ENCODE results near the gene RGS13. TPM values are rescaled to one million over a fixed set of nuclear protein-coding genes. Genes with fewer than 3 reads are reported as not detected.
A peak's percentile ranks its signal among the peaks of the same experiment; 100 is the strongest.

RGS13 gene
- total and polyA plus RNA-seq, 4 donors, result 0.10 to 0.11 (median 0.11) TPM; not detected in 1

DNA sequence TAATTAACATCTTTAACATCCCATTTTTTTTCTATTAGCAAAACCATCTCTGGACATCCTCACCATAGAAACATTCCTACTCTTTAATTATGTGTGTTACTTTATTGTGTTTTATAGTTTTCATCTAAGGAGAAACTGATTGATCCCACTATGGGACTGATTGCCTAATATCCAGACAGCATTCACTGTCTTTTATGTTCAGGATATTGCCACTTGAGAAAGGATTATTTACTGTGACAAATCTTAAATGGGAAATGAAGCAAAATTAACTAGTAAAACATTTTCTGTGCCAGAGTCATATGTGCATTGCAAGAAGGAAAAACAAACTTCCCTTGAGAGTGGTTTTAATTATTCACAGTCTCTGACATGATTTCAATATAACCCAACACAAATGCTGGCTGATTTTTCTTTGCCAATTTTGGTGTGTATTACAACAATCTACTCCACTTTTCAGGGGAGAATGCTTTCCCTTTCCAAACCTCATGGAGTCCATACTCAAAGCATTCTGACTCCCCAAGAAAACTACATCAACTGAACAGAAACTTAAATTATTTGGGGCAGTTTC, 15.8 kb upstream of the RGS13 start:
- H3K9me3 ChIP-seq (ENCODE audit: control insufficient read depth, insufficient read depth, low read length), result no peaks in the 10 kb centered on the region
- DNase-seq (ENCODE audit: low read depth in 4 of 6, low spot score in 6 of 6), result peak in 2 of 6 donors; percentile 13 to 83
- no peaks in the 10 kb centered on the region for H3K36me3 ChIP-seq (ENCODE audit: control insufficient read depth, insufficient read depth, low read length)
- H3K4me1 ChIP-seq (ENCODE audit: control insufficient read depth, insufficient read depth, low read length), result no peaks in the 10 kb centered on the region
- H3K27me3 ChIP-seq (ENCODE audit: control insufficient read depth, insufficient read depth, low read length), result no peaks in the 10 kb centered on the region
- no peak overlapping the region for H3K4me3 ChIP-seq (ENCODE audit: low read depth, low read length)
- no peak overlapping the region for H3K27ac ChIP-seq (ENCODE audit: low read depth, low read length)

DNA sequence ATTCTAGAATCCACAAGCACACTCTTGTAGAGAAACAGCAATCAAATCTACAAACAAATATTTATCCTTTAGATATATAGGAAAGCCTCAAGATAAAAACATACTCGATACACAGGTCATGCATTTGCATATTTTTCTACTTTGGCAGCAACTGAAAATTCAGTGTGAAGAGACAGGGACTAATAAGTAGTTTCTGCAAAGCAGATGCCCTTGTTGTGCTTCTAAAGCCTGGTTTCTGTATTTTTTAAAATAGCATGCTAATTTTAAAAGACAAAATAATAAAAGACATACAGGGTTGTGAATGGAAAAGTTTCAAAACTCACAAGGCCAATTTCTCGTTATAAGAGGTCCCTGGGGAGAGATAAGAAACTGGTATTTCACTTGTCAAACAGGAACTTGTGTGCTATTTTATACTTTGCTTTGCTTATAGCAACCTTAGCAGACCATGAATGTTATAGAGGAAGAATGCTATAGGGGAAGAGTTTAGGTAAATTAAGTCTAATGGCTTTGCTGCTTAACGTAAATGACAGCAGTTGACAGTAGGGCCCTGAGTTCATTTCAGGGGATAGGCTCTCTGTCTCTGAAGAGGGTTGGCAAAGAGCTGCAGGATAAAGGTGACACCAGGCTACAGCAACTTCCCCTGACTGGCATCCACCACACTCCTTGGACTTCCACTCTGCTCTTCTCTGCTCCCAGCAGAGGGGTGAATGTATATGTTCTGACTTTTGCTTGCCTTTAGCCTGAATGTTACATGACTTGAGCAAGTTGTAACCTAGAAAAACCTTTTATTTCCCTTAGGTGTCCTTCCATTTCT, 9.4 kb upstream of the RGS13 start:
- no peaks in the 10 kb centered on the region for H3K36me3 ChIP-seq (ENCODE audit: control insufficient read depth, insufficient read depth, low read length)
- H3K9me3 ChIP-seq (ENCODE audit: control insufficient read depth, insufficient read depth, low read length), result no peaks in the 10 kb centered on the region
- no peak overlapping the region for H3K27ac ChIP-seq (ENCODE audit: low read depth, low read length)
- H3K27me3 ChIP-seq (ENCODE audit: control insufficient read depth, insufficient read depth, low read length), result no peaks in the 10 kb centered on the region
- DNase-seq (ENCODE audit: low read depth in 4 of 6, low spot score in 6 of 6), result no peak
- no peak overlapping the region for H3K4me3 ChIP-seq (ENCODE audit: low read depth, low read length)
- no peaks in the 10 kb centered on the region for H3K4me1 ChIP-seq (ENCODE audit: control insufficient read depth, insufficient read depth, low read length)
- WGBS (ENCODE audit: insufficient coverage), result 80% methylated on average over 1 of the region's 3 CpGs

DNA sequence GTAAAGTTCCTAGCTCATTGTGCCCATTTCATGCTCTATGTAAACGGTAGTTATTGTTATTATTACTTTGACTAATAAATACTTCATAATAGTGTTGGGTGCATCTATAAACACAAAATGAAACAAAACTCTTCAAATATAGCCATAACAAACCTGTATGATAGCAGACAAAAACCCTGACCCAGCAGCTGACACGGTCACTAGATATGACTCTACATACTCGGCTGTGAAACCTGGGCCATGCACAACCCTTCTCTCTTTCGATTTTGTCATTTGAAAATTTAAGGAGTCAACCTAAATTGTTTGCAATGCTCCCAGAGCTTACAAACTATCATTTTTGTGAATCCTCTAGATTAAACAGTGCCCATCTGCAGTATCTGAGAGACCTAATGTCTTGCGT, 8.0 kb upstream of the RGS13 start:
- DNase-seq (ENCODE audit: low read depth in 4 of 6, low spot score in 6 of 6), result no peak
- Histone ChIP-seq H3K36me3 (ENCODE audit: control insufficient read depth, insufficient read depth, low read length) (no peaks in the 10 kb centered on the region), H3K27ac (ENCODE audit: low read depth, low read length) (no peak overlapping the region), H3K27me3 (ENCODE audit: control insufficient read depth, insufficient read depth, low read length) (no peaks in the 10 kb centered on the region), H3K4me3 (ENCODE audit: low read depth, low read length) (no peak overlapping the region), H3K9me3 (ENCODE audit: control insufficient read depth, insufficient read depth, low read length) (no peaks in the 10 kb centered on the region), H3K4me1 (ENCODE audit: control insufficient read depth, insufficient read depth, low read length) (no peaks in the 10 kb centered on the region)
- 97% methylated on average over 3 of the region's 5 CpGs for WGBS (ENCODE audit: insufficient coverage)

- WGBS (ENCODE audit: insufficient coverage), result no CpG with 5 or more reads among the region's 1 CpG
- no peaks in the 10 kb centered on the region for H3K9me3 ChIP-seq (ENCODE audit: control insufficient read depth, insufficient read depth, low read length)
- H3K4me1 ChIP-seq (ENCODE audit: control insufficient read depth, insufficient read depth, low read length), result no peaks in the 10 kb centered on the region
- no peak for DNase-seq (ENCODE audit: low read depth in 4 of 6, low spot score in 6 of 6)
- H3K27ac ChIP-seq (ENCODE audit: low read depth, low read length), result no peak overlapping the region
- no peak overlapping the region for H3K4me3 ChIP-seq (ENCODE audit: low read depth, low read length)
- H3K27me3 ChIP-seq (ENCODE audit: control insufficient read depth, insufficient read depth, low read length), result no peaks in the 10 kb centered on the region
- no peaks in the 10 kb centered on the region for H3K36me3 ChIP-seq (ENCODE audit: control insufficient read depth, insufficient read depth, low read length)
These were observed 7.4 kb upstream of the RGS13 start for GRCh38 chr1:192628396-192629057.

DNA sequence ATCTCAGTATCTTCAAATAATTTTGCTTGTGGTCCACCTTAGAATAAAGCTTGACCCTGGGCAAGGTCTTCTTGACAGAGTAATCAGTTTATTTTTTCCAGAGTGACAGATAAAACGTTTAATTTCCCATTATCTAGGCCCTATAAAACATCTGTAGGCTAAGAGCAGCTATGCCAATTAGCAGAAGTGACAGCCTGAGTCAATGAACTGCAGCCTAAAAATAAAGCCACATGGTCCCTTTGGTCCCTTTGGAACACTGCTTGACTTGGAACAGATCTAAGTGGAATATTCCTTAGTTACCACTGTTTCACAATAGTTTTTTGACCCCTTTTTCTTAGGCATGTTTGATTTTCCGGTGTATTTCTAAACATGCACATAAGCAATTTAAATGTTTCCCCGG, 6.3 kb upstream of the RGS13 start:
- Histone ChIP-seq H3K4me1 (ENCODE audit: control insufficient read depth, insufficient read depth, low read length) (no peaks in the 10 kb centered on the region), H3K27ac (ENCODE audit: low read depth, low read length) (no peak overlapping the region), H3K36me3 (ENCODE audit: control insufficient read depth, insufficient read depth, low read length) (no peaks in the 10 kb centered on the region), H3K4me3 (ENCODE audit: low read depth, low read length) (no peak overlapping the region), H3K9me3 (ENCODE audit: control insufficient read depth, insufficient read depth, low read length) (no peaks in the 10 kb centered on the region), H3K27me3 (ENCODE audit: control insufficient read depth, insufficient read depth, low read length) (no peaks in the 10 kb centered on the region)
- 57% methylated on average over 1 of the region's 3 CpGs for WGBS (ENCODE audit: insufficient coverage)
- peak in 1 of 6 donors; percentile 32 for DNase-seq (ENCODE audit: low read depth in 4 of 6, low spot score in 6 of 6)

DNA sequence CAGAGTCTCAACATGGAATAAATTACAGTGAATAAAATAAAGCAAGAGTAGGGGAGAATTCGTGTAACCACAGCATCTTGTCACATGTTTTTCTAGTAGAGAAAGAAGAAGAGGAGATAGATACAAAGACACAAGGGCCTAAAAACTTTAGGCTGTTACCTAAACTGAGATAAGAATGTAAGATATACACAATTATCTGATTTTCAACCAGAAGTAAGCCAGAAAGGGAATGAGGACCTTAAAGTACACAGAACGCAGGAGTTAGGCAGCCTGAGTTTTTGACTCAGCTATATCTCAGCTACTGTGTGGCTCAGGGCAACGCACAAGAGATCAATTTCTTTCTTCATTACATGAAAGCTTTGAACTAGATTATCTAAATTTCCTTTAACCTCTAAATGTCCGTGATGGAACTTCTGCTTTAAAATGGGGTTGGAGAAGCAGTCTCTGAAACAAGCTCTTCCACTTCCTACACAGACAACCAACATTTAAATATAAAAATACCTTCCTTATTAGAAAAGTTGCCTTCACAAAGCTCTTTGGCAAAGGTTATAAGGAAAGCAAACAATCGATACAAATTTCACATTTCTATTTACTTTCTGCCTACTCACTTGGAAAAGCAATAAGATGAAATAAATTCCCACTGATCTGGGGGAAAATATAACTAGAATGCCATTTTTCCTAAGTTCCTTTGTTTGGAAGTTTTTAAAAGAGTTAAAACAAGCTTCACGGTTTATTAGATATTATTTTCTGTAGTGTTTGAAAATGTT, 5.2 kb upstream of the RGS13 start:
- no CpG with 5 or more reads among the region's 6 CpGs for WGBS (ENCODE audit: insufficient coverage)
- Histone ChIP-seq H3K36me3 (ENCODE audit: control insufficient read depth, insufficient read depth, low read length) (no peaks in the 10 kb centered on the region), H3K9me3 (ENCODE audit: control insufficient read depth, insufficient read depth, low read length) (no peaks in the 10 kb centered on the region), H3K27ac (ENCODE audit: low read depth, low read length) (no peak overlapping the region), H3K4me1 (ENCODE audit: control insufficient read depth, insufficient read depth, low read length) (no peaks in the 10 kb centered on the region), H3K27me3 (ENCODE audit: control insufficient read depth, insufficient read depth, low read length) (no peaks in the 10 kb centered on the region), H3K4me3 (ENCODE audit: low read depth, low read length) (no peak overlapping the region)
- no peak for DNase-seq (ENCODE audit: low read depth in 4 of 6, low spot score in 6 of 6)

- Histone ChIP-seq H3K36me3 (ENCODE audit: control insufficient read depth, insufficient read depth, low read length) (no peaks in the 10 kb centered on the region), H3K27me3 (ENCODE audit: control insufficient read depth, insufficient read depth, low read length) (no peaks in the 10 kb centered on the region), H3K4me3 (ENCODE audit: low read depth, low read length) (no peak overlapping the region), H3K4me1 (ENCODE audit: control insufficient read depth, insufficient read depth, low read length) (no peaks in the 10 kb centered on the region), H3K9me3 (ENCODE audit: control insufficient read depth, insufficient read depth, low read length) (no peaks in the 10 kb centered on the region), H3K27ac (ENCODE audit: low read depth, low read length) (no peak overlapping the region)
- no peak for DNase-seq (ENCODE audit: low read depth in 4 of 6, low spot score in 6 of 6)
These were observed 4.2 kb upstream of the RGS13 start for GRCh38 chr1:192631749-192632148.

- no peaks in the 10 kb centered on the region for H3K36me3 ChIP-seq (ENCODE audit: control insufficient read depth, insufficient read depth, low read length)
- no peaks in the 10 kb centered on the region for H3K9me3 ChIP-seq (ENCODE audit: control insufficient read depth, insufficient read depth, low read length)
- H3K27ac ChIP-seq (ENCODE audit: low read depth, low read length), result no peak overlapping the region
- no CpG with 5 or more reads among the region's 3 CpGs for WGBS (ENCODE audit: insufficient coverage)
- no peaks in the 10 kb centered on the region for H3K27me3 ChIP-seq (ENCODE audit: control insufficient read depth, insufficient read depth, low read length)
- no peak for DNase-seq (ENCODE audit: low read depth in 4 of 6, low spot score in 6 of 6)
- H3K4me3 ChIP-seq (ENCODE audit: low read depth, low read length), result no peak overlapping the region
- no peaks in the 10 kb centered on the region for H3K4me1 ChIP-seq (ENCODE audit: control insufficient read depth, insufficient read depth, low read length)
These were observed 3.8 kb upstream of the RGS13 start for GRCh38 chr1:192632188-192632587.

GRCh38 chr1:192632641-192633532, 3.1 kb upstream of the RGS13 start:
- Histone ChIP-seq H3K4me1 (ENCODE audit: control insufficient read depth, insufficient read depth, low read length) (no peaks in the 10 kb centered on the region), H3K27ac (ENCODE audit: low read depth, low read length) (no peak overlapping the region), H3K36me3 (ENCODE audit: control insufficient read depth, insufficient read depth, low read length) (no peaks in the 10 kb centered on the region), H3K4me3 (ENCODE audit: low read depth, low read length) (no peak overlapping the region), H3K9me3 (ENCODE audit: control insufficient read depth, insufficient read depth, low read length) (no peaks in the 10 kb centered on the region), H3K27me3 (ENCODE audit: control insufficient read depth, insufficient read depth, low read length) (no peaks in the 10 kb centered on the region)
- WGBS (ENCODE audit: insufficient coverage), result 25% methylated on average over 2 of the region's 6 CpGs
- DNase-seq (ENCODE audit: low read depth in 4 of 6, low spot score in 6 of 6), result no peak
